Measurements from ENCODE around the gene VPS8. TPM values are rescaled to one million over a fixed set of nuclear protein-coding genes. Genes with fewer than 3 reads are reported as not detected.

VPS8 gene
- total RNA-seq, 1 donor from 2014 or later, result 169 TPM

- no peak for DNase-seq
Observed at GRCh38 chr3:184781801-184782200, 30.2 kb upstream of the VPS8 start.

- no peak for DNase-seq
Observed at GRCh38 chr3:184783319-184783718, 28.6 kb upstream of the VPS8 start.

GRCh38 chr3:184784731-184785500 is 27.1 kb upstream of the VPS8 start:
- no peak for DNase-seq

- DNase-seq, result no peak
Observed at GRCh38 chr3:184785890-184786279, 26.1 kb upstream of the VPS8 start.

GRCh38 chr3:184786280-184786941 is 25.6 kb upstream of the VPS8 start:
- DNase-seq, result peak; percentile 76

GRCh38 chr3:184788751-184789150 is 23.2 kb upstream of the VPS8 start:
- peak; percentile 45 for DNase-seq

GRCh38 chr3:184789314-184789998 is 22.5 kb upstream of the VPS8 start:
- no peak for DNase-seq

GRCh38 chr3:184791171-184791570 is 20.8 kb upstream of the VPS8 start:
- DNase-seq, result no peak

GRCh38 chr3:184795522-184796190 is 16.3 kb upstream of the VPS8 start:
- DNase-seq, result no peak

GRCh38 chr3:184796551-184796950 is 15.4 kb upstream of the VPS8 start:
- DNase-seq, result no peak

- no peak for DNase-seq
Observed at GRCh38 chr3:184796954-184797353, 15.0 kb upstream of the VPS8 start.

- no peak for DNase-seq
Observed at GRCh38 chr3:184798120-184798519, 13.8 kb upstream of the VPS8 start.

- DNase-seq, result no peak
Observed at GRCh38 chr3:184800349-184800930, 11.5 kb upstream of the VPS8 start.

GRCh38 chr3:184801241-184801785 is 10.7 kb upstream of the VPS8 start:
- DNase-seq, result no peak

GRCh38 chr3:184802150-184802549 is 9.8 kb upstream of the VPS8 start:
- no peak for DNase-seq

- DNase-seq, result no peak
Observed at GRCh38 chr3:184804801-184805200, 7.2 kb upstream of the VPS8 start.

- peak; percentile 66 for DNase-seq
Observed at GRCh38 chr3:184805351-184806038, 6.5 kb upstream of the VPS8 start.

GRCh38 chr3:184806567-184807271 is 5.2 kb upstream of the VPS8 start:
- DNase-seq, result peak; percentile 44

GRCh38 chr3:184807549-184807948 is 4.4 kb upstream of the VPS8 start:
- DNase-seq, result no peak

GRCh38 chr3:184808021-184808420 is 3.9 kb upstream of the VPS8 start:
- no peak for DNase-seq

GRCh38 chr3:184810146-184810545 is 1.8 kb upstream of the VPS8 start:
- DNase-seq, result no peak
